GM21423 (cell line): ENCODE results near the gene CMTM3.
"Not testable (repeated sequence)": the region's sequence is repeated elsewhere in the genome, so short reads cannot be mapped to it uniquely, and the experiment has no call there.

Experiments
- ATAC-seq: cut with Tn5 transposase; IDR thresholded peaks from one replicate; pipeline ENCODE4 v1.9.1; 2021; ENCODE audit warnings: mild to moderate bottlenecking, moderate library complexity; ENCODE audit not compliant: unreplicated experiment

The CMTM3 gene

DNA sequence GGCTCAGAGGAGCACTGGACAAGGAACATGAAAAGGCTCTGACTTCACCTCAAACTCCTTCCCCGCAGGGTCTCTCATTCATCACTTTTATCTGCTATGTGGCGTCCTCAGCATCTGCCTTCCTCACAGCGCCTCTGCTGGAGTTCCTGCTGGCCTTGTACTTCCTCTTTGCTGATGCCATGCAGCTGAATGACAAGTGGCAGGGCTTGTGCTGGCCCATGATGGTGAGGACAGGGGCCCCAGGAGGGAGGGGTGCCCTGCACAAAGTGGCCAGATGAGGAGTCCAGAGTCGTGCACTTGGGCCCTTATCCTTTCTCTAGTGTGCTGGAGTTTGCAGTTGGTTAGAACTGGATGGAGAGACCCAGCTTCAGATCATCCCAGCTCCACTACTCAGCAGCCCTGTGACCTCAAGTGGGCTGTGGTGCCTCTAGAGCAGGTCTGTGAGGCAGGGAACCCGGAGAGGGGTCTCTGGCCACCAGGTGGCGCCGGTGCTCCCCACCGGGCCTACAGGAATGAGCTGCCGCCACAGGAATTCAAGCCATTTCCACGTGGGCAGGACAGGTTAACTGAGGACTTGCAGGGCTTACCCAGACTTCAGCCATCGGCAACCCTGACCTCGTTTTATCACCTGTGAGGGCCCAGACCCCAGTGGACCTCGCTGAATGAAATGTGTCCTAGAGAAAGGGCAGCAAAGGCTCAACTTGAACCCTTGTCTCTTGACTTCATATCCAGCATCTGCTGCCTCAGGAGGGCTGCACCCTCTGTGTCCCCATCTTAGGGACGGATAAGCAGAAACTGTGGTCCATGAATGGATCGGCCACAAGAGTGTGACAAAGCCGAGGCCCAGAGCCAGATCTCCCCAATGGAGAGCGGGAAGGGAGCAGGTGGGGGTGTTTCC, 4.0 kb downstream of the CMTM3 start:
- peak; percentile 43 for ATAC-seq

DNA sequence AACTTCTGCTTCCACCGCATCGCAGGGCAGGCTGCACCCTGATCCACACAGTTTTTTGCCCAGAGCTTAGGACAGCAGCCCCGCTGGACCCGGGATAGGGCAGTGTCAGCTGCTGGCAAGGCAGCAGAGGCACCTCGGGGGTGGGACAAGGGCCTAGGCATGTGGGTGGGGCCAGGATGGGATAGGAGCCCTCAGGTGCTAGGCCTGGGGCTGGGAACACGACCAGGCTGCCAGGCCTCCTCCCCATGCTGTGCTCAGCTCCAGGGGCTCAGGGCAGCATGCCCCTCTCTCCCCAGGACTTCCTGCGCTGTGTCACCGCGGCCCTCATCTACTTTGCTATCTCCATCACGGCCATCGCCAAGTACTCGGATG, 4.6 kb downstream of the CMTM3 start:
- ATAC-seq = no peak

DNA sequence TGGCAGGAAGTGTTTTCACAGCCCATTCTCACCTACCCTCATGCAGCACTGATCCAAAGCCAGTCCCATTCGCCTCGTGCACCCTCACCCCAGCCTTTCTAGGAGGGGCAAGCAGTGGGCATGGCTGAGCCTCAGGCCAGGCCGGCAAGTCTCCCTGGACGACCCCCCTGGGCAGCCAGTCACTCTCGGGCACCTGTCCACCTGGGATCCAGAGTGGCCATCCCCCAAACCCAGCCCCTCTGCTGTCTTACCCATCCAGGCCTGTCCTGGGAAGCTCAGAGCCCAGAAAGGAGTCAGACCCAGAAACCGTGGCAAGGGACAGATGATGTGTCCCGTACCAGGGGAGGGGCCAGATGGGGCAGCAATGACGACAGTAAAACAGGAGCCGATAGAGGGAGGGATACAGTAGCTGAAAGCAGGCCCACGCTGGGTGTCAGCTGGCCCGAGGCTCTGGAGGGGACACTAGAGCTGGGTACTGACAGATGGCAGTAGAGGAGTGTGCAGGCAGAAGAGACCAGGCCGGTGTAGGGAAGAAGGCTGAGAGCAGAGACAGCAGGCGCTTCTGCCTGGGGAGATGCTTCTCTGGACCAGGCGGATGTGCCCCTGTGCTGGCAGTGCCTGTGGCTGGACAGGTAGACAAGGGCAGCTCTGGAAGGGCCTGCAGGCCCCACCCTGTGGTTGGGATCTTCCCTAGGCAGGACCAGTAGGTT, 5.8 kb downstream of the CMTM3 start:
- no peak for ATAC-seq

DNA sequence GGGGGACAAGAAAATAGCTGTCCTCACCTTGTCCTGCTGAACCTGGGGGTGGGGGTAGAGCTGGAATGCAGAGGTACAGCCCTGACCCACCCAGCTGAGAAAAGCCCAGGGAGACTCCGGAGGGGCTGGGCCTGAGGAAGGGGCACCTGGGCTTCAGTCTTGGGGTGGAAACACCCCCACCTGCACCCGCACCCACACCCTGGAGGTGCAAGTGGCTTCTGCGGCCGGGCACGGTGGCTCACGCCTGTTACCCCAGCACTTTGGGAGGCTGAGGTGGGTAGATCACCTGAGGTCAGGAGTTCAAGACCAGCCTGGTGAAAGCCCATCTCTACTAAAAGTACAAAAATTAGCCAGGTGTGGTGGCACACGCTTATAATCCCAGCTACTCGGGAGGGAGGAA, 7.4 kb downstream of the CMTM3 start:
- ATAC-seq = not testable (repeated sequence)

DNA sequence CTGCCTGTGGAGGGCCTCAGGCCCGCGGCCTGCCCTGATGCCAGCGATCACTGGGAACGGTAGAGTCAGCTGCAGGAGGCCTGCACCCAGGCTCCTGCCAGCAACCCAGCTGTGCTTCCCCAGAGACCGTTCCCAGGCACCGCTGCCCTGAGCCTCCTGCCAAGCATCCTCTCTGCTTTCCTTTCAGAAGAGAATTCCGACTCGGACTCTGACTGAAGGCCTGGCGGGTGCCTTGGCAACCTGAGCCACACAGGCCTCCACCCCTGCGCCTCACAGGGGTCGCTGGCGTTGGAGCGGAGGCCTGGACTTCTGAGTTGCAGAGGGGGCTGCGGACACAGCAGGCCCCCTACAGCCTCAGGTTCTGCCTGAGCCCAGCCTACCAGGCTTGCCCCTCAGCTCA, 7.9 kb downstream of the CMTM3 start:
- no peak for ATAC-seq

DNA sequence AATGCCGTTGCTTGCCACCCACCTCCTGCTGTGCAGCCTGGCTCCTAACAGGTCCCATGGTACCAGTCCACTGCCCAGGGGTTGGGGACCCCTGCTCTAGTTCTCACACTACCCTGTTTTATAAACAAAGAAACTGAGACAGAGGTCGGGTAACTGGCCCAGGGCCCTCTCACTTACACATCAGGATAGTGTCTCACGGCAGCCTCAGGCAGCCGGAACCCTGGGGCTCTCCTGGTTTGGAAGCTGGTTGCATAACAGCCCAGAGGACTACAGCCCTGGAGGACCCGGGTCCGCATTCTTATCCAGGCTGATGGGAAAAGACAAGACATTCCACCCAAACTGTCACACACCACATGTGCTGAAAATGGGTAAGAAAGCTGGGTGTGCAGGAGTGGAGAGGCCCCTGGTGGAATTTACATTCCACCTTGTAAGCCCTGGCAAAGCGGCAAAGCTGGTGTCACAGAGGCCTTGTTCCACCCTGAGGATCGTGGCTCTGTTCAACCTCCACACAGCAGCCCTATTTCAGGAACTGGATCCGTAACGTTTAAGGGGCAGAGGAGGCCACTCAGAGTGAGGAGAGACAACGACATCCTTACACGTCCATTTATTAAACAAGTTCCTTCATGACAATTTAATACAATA, 9.8 kb downstream of the CMTM3 start:
- no peak for ATAC-seq

DNA sequence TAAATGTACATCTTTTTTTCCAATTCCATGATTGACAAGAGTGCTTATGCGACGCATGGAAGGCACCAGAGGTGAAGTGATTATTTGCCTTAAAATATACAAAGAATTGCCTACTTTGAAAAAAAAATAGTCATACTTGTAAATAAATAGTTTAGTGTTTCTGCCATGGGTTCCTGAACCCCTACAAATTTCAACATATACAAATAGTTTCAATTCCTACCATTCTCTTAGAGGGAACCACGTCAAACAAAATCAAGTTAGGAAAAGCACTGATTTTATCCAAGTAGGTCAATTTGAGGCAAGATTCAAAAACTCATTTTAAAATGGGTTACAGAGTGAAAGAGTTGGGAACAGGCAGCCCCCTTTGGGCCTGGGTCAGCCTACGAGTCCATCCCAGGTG, 11.7 kb downstream of the CMTM3 start:
- ATAC-seq = no peak

DNA sequence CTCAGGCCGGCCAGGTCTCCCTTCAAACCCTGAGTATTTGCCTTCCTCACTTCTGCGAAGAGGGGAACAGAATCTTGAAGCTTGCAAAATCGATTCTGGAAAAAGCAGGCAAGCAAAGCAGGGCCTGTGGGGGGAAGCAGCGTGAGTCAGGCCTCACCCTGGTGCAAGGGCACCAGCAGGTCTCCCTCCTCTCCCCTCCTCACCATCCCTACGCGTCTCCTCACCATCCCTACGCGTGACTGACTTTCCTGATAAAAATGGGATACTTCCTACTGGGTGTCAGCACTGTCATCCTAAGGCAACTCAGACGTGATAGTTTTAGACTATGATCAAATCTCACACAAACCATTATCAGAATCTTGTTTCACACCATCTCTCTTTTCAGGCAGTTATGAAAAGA, 12.1 kb downstream of the CMTM3 start:
- ATAC-seq = no peak

DNA sequence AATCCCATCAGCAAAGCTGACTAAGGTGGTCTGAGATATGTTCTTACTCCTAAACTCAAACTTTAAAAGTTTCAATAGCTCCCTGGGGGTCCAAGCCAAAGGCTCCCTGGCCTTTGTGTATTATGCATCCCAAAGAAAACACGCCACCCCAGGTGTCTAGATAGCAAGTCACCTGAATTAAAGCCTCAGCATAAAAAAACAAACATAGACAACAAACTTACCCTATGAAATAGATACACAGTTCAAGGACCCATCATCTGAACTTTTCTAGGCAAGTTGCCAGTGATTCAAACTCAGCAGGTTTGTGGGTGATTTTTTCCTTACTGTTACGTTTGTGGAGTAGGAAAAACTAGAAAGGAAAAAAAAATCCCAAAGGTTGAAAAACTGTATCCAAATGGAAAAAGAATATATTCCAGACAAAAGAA, 12.5 kb downstream of the CMTM3 start:
- no peak for ATAC-seq

DNA sequence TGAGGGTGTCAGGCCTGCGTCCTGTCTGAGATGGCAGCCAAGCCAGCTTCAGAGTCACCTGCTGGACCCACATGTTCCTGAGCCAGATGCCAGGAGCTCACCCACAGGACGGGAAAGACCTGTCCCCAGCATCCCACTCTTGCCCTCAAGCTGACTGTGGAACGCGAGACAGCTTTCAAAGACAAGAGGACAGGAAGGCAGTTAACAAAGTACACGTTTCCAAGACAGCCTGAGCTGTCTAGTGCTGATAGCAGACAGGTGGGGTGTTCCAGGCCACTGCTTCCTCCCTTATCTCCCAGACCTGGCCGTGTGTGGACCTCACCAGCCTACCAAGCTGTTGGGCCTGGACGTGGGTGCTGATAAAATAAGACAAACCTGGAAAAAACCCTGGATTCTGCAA, 13.2 kb downstream of the CMTM3 start:
- no peak for ATAC-seq

DNA sequence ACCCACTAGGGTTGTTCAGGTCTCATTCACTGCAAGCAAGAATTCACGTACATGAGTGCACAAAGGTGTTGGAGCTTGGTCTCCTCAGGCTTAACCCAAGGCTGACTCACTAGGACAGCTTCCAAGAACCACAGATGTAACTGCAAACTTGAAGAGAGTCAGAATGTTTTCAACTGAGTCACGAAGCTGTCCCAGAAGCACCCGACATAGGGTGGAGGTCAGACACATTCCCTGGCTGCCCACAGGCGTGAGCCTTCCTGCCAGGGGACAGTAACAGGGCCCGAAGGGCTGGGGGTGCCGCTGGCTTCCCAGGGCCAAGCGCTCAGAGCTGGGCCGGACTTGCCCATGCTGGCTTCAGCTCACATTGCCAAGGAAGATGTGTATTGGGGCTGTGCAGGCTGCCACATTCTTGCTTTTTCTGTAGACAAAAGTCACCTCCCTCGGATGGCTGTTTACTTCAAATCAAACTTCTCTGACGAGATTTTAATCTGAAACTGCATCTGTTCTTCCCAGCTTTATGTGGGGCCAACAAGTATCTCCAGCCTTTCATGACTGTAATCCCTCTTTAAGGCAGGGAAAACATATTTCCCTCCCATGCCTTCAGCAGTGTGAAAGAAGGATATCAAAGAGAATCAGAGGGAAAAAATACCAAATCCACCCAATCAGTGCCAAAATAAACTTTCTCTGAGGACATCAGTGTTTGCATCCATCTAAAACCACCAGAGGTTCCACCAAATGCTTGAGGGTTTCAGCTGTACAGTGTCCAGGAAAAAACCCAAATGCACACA, 14.3 kb downstream of the CMTM3 start:
- ATAC-seq = no peak

DNA sequence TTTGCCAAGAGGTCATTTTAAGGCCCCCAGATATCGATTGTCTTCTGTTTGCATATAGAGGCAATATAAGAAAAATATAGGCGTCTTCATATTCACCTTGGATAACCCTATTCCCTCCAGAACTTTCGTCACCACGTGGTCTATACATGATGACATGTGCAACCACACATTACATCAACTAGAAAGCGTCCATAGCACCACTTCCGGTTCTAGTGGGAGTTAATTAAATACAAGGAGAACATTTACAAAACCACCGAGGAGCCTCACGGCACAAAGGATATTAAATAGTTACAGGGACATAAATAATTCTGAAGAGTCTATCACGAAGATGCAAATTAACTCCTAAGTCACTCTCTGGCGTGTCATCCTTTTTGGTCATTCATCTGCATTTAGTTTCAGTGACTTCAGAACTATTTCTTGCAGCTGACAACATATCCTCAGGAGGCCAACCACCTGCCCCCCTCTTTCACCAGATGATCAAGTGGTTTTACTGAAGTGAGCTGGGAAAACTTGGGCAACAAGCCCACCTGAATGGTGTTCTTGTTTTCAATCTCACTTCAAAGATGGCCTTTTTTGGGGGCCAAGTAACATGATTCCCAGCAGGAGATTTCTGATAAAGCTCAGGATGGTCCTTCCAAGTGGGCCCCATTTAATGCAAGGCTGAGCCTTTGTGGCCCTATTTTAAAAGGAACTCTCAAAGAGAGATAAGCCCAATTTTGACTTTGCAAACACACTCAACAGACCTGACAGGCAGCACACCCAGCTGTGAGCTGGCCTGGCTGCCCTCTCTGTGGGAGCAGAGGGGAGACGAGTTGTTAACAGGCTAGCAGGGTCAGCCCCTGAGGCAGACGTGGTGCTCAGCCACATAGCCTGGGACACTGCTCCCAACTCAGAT, 15.3 kb downstream of the CMTM3 start:
- ATAC-seq = no peak

DNA sequence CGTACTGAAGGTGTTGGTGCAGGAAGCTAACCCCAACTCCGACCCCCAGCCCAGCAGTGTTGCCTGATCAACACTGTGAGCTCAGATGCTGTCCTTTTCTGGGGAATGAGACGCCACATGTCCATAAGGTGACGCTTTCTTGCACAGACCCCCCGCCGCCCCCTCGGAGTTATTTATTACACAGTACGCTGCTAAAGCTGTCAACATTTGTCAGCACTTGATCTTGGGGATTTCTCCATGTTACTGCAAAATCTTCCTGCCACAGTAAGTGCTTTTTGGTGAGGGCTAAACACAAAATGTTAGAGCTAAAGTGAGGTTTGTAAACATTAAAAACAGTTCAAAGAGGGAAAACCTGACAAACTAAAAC, 15.9 kb downstream of the CMTM3 start:
- ATAC-seq = no peak

DNA sequence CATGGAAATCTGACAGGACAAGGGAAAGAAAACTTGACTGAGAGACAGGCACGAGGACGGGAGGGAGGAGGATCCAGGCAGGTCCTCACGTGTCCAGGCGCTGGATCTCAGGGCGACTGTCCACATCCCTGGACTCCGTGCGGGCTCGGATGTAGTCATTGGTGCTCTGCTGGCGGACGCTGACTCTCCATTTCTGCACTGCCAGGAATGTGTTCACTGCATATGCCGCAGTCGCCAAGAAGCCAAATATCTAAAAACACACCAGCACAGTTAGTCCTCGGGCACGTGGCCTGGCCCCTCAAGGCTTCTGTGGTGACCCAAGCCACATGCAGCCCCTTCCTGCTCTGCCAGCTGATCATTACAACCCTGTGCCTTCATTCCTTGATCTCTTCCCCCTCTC, 17.5 kb downstream of the CMTM3 start:
- no peak for ATAC-seq

DNA sequence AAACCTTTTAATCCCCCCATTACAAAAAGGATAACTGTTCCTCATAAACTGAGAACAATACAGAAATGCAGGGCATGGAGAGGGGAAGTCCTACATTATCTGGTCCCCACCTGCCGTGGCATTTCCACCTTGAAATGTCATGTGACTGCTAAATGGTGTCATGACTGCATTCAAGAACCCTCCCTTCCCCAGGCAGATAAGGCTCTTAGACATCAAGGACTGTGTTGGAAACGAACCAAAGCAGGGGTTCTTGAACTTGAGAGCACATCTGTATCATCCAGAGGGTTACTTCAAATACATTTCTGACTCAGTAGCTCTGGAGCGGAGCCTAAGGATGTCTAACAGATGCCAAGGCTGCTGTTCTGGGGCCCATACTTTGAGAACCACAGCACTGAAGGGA, 18.4 kb downstream of the CMTM3 start:
- no peak for ATAC-seq

DNA sequence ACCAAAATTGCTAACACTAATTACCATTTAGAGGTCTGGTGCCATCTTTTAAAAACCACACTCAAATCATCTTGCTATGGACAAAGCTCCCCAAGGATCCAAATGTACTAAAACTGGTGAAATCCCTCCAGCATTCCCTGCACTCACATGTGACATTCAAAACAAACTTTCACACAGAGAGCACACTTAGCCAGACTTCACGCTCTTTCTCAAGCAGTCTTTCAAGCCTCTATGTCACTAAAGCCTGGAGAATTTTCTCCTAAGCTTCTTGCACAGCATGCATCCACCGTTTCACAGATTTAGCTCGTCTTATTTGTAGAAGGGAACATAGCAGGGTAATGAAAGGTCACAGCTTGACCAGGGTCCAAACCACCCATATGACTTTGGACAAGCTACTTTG, 19.3 kb downstream of the CMTM3 start:
- no peak for ATAC-seq

DNA sequence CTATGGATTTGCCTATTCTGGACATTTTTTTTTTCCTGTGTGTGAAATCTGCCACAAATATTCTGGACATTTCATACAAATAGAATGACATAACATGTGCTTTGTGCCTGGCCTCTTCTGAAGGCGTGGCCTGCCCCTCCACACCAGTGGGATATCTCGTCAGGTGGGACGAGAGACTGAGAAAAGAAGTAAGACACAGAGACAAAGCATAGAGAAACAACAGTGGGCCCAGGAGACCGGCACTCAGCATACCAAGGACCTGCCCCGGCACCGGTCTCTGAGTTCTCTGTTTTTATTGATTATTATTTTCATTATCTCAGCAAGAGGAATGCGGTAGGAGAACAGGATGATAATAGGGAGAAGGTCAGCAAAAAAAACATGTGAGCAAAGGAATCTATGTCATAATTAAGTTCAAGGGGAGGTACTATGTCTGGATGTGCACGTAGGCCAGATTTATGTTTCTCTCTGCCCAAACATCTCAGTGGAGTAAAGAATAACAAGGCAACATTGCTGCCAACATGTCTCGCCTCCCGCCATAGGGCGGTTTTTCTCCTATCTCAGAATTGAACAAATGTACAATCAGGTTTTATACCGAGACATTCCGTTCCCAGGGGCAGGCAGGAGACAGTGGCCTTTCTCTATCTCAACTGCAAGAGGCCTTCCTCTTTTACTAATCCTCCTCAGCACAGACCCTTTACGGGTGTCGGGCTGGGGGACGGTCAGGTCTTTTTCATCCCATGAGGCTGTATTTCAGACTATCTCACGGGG, 23.3 kb downstream of the CMTM3 start:
- not testable (repeated sequence) for ATAC-seq

DNA sequence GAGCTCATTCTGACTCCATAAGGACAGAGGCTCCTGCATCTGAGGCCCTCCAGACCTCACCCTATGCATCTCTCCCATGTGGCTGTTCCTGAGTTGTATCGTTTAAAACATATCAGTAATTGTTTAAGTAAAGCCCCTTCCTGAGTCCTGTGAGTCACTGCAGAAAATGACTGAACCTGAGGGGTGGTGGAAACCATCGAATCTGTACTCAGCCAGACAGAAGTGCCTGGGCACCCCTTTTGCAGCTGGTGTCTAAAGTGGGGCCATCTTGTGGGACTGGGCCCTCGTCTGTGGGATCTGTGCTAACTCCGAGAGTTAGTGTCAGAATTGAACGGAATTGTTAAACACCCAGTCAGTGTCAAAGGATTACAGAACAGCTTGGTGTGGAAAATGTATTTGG, 25.4 kb downstream of the CMTM3 start:
- ATAC-seq = no peak

DNA sequence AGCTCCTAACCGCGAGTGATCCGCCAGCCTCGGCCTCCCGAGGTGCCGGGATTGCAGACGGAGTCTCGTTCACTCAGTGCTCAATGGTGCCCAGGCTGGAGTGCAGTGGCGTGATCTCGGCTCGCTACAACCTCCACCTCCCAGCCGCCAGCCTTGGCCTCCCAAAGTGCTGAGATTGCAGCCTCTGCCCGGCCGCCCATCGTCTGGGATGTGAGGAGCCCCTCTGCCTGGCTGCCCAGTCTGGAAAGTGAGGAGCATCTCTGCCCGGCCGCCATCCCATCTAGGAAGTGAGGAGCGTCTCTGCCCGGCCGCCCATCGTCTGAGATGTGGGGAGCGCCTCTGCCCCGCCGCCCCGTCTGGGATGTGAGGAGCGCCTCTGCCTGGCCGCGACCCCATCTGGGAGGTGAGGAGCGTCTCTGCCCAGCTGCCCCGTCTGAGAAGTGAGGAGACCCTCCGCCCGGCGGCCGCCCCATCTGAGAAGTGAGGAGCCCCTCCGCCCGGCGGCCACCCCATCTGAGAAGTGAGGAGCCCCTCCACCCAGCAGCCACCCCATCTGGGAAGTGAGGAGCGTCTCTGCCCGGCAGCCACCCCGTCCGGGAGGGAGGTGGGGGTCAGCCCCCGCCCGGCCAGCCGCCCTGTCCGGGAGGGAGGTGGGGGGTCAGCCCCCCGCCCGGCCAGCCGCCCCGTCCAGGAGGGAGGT, 26.2 kb downstream of the CMTM3 start:
- ATAC-seq = not testable (repeated sequence)
